Glutamatergic neuron (in vitro differentiated cells): ENCODE data around the gene CCDC197. TPM values are rescaled to one million over a fixed set of nuclear protein-coding genes. Genes with fewer than 3 reads are reported as not detected.

Experiments used
- DNase-seq: peaks from one replicate; pipeline ENCODE4 v3.0.0; 2022
- H3K27ac Mint-ChIP-seq: one replicate; pipeline ENCODE4 v1.8.0; 2020; ENCODE audit warnings: mild to moderate bottlenecking, mixed read lengths, inconsistent platforms; ENCODE audit not compliant: unreplicated experiment
- H3K27me3 Mint-ChIP-seq: one replicate; pipeline ENCODE4 v1.8.0; 2020; ENCODE audit warnings: mild to moderate bottlenecking, moderate library complexity, mixed read lengths, inconsistent platforms; ENCODE audit not compliant: unreplicated experiment
- H3K36me3 Mint-ChIP-seq: one replicate; pipeline ENCODE4 v1.8.0; 2020; ENCODE audit warnings: mild to moderate bottlenecking, mixed read lengths, inconsistent platforms; ENCODE audit not compliant: unreplicated experiment
- H3K4me1 Mint-ChIP-seq: one replicate; pipeline ENCODE4 v1.8.0; 2020; ENCODE audit warnings: mild to moderate bottlenecking, low read depth, mixed read lengths, inconsistent platforms; ENCODE audit not compliant: unreplicated experiment
- H3K4me3 Mint-ChIP-seq: one replicate; pipeline ENCODE4 v1.8.0; 2020; ENCODE audit warnings: mild to moderate bottlenecking, mixed read lengths, inconsistent platforms; ENCODE audit not compliant: unreplicated experiment
- H3K9me3 Mint-ChIP-seq: one replicate; pipeline ENCODE4 v1.8.0; 2020; ENCODE audit warnings: mild to moderate bottlenecking, moderate library complexity, mixed read lengths, inconsistent platforms; ENCODE audit not compliant: unreplicated experiment
- CTCF ChIP-seq: fragments of 200-600 bp; sonication (generic); IDR thresholded peaks from one replicate; pipeline ENCODE4 v1.5.0; 2021; ENCODE audit not compliant: partially characterized antibody, unreplicated experiment
- total RNA-seq: library from RNA; stranded (reverse); fragmentation: NEBNext Ultra II Directional; extraction: Animal tissue kit (Norgen Biotek cat#: 25700); gene quantifications from one replicate; pipeline ENCODE4 v1.2.1, GENCODE V29; 2021; ENCODE audit not compliant: unreplicated experiment

The CCDC197 gene
- total RNA-seq, 1 donor from 2014 or later = not detected

- Mint-ChIP-seq H3K4me3 (no peak overlapping the region), H3K36me3 (no peaks in the 10 kb centered on the region), H3K27ac (no peak overlapping the region), H3K27me3 (peaks cover 18% of the 10 kb centered on the region), H3K9me3 (peaks cover 18% of the 10 kb centered on the region), H3K4me1 (peaks cover 40% of the 10 kb centered on the region)
- DNase-seq = no peak
- no peak for TF ChIP-seq CTCF
Measured at GRCh38 chr14:93960774-93961438, 36.2 kb upstream of the CCDC197 start.

GRCh38 chr14:93961620-93962019, 35.5 kb upstream of the CCDC197 start:
- Mint-ChIP-seq H3K36me3 (no peaks in the 10 kb centered on the region), H3K9me3 (peaks cover 18% of the 10 kb centered on the region), H3K27ac (peak overlapping the region; percentile 59), H3K4me1 (peaks cover 36% of the 10 kb centered on the region), H3K27me3 (peaks cover 18% of the 10 kb centered on the region), H3K4me3 (no peak overlapping the region)
- DNase-seq = no peak
- no peak for TF ChIP-seq CTCF

- no peaks in the 10 kb centered on the region for H3K36me3 Mint-ChIP-seq
- peaks cover 11% of the 10 kb centered on the region for H3K9me3 Mint-ChIP-seq
- no peak for DNase-seq
- H3K4me3 Mint-ChIP-seq = no peak overlapping the region
- H3K4me1 Mint-ChIP-seq = peaks cover 27% of the 10 kb centered on the region
- TF ChIP-seq CTCF = no peak
- H3K27me3 Mint-ChIP-seq = peaks cover 11% of the 10 kb centered on the region
- peak overlapping the region; percentile 68 for H3K27ac Mint-ChIP-seq
Measured at GRCh38 chr14:93962701-93963601, 34.1 kb upstream of the CCDC197 start.

- Mint-ChIP-seq H3K27me3 (peaks cover 10% of the 10 kb centered on the region), H3K4me1 (peaks cover 22% of the 10 kb centered on the region), H3K4me3 (no peak overlapping the region), H3K27ac (no peak overlapping the region), H3K36me3 (no peaks in the 10 kb centered on the region), H3K9me3 (peaks cover 13% of the 10 kb centered on the region)
- no peak for DNase-seq
- no peak for TF ChIP-seq CTCF
Measured at GRCh38 chr14:93963692-93964091, 33.4 kb upstream of the CCDC197 start.

- H3K36me3 Mint-ChIP-seq = no peaks in the 10 kb centered on the region
- H3K9me3 Mint-ChIP-seq = peaks cover 13% of the 10 kb centered on the region
- TF ChIP-seq CTCF = no peak
- peaks cover 22% of the 10 kb centered on the region for H3K4me1 Mint-ChIP-seq
- DNase-seq = no peak
- H3K27me3 Mint-ChIP-seq = peaks cover 10% of the 10 kb centered on the region
- H3K4me3 Mint-ChIP-seq = no peak overlapping the region
- no peak overlapping the region for H3K27ac Mint-ChIP-seq
Measured at GRCh38 chr14:93964281-93964680, 32.8 kb upstream of the CCDC197 start.
